GM12878 (cell line): ENCODE measurements around the gene COX5A. TPM values are rescaled to one million over a fixed set of nuclear protein-coding genes. Genes with fewer than 3 reads are reported as not detected.
A peak's percentile ranks its signal among the peaks of the same experiment; 100 is the strongest.

Experiments
- ATF2 ChIP-seq: IDR thresholded peaks from 2 replicates; pipeline ENCODE4 v1.6.1; 2012; ENCODE audit warnings: low read length, inconsistent platforms
- ATF3 ChIP-seq: IDR thresholded peaks from 2 replicates; pipeline ENCODE4 v1.6.1; 2011; ENCODE audit warnings: low read depth, mild to moderate bottlenecking, low read length, moderate library complexity, borderline replicate concordance; ENCODE audit errors: extremely low read depth
- BHLHE40 ChIP-seq, 2 experiments: fragments of 450-650 bp in 1 of 2; IDR thresholded peaks; 2 replicates each; pipeline ENCODE4 v1.6.1; 2011 to 2017; ENCODE audit warnings: low read depth in 2 of 2, borderline replicate concordance in 1 of 2, improper control_type of control experiment in 1 of 2, low read length in 1 of 2, mild to moderate bottlenecking in 1 of 2
- BRCA1 ChIP-seq: IDR thresholded peaks from 2 replicates; pipeline ENCODE4 v1.6.1; 2011; ENCODE audit warnings: low read depth, low read length, improper control_type of control experiment
- CTCF ChIP-seq, 3 experiments: IDR thresholded peaks in 2 of 3; conservative IDR thresholded peaks in 1 of 3; 2 replicates each; pipeline ENCODE4 v1.5.1; 2011; ENCODE audit warnings: low read depth in 3 of 3, low read length in 3 of 3, mild to moderate bottlenecking in 3 of 3, control low read depth in 2 of 3, moderate library complexity in 2 of 3, inconsistent platforms in 1 of 3, mixed read lengths in 1 of 3; ENCODE audit not compliant: control insufficient read depth in 2 of 3, insufficient read depth in 1 of 3; ENCODE audit errors: extremely low read depth in 1 of 3
- HDAC6 ChIP-seq: fragments of 200-600 bp; sonication (generic); IDR thresholded peaks from one replicate; pipeline ENCODE4 v1.8.0; 2017; ENCODE audit warnings: antibody characterized with exemption; ENCODE audit not compliant: unreplicated experiment
- HDGF ChIP-seq: fragments of 450-650 bp; IDR thresholded peaks from 2 replicates; pipeline ENCODE4 v1.6.1; 2016; ENCODE audit warnings: antibody characterized with exemption
- IKZF1 ChIP-seq: fragments of 450-650 bp; conservative IDR thresholded peaks from 2 replicates; pipeline ENCODE4 v1.6.1; 2017; ENCODE audit warnings: antibody characterized with exemption, mild to moderate bottlenecking
- LARP7 ChIP-seq: fragments of 450-650 bp; IDR thresholded peaks from 2 replicates; pipeline ENCODE4 v1.6.1; 2017; ENCODE audit warnings: mild to moderate bottlenecking
- MYB ChIP-seq: fragments of 150-350 bp; IDR thresholded peaks from 2 replicates; pipeline ENCODE4 v1.6.1; 2014; ENCODE audit warnings: mild to moderate bottlenecking, low read depth, low read length, borderline replicate concordance
- MYC ChIP-seq: IDR thresholded peaks from 2 replicates; pipeline ENCODE4 v1.6.1; 2011; ENCODE audit warnings: mild to moderate bottlenecking, low read length, moderate library complexity, inconsistent platforms; ENCODE audit not compliant: insufficient read depth, insufficient replicate concordance, insufficient read length, severe bottlenecking
- NR2C1 ChIP-seq: fragments of 450-650 bp; IDR thresholded peaks from 2 replicates; pipeline ENCODE4 v1.6.1; 2017; ENCODE audit warnings: antibody characterized with exemption, mild to moderate bottlenecking, moderate library complexity
- SMC3 ChIP-seq: IDR thresholded peaks from 2 replicates; pipeline ENCODE4 v1.6.1; 2011; ENCODE audit warnings: low read length, improper control_type of control experiment, borderline replicate concordance
- STAT3 ChIP-seq: IDR thresholded peaks from 2 replicates; pipeline ENCODE4 v1.6.1; 2011; ENCODE audit warnings: low read depth, low read length, improper control_type of control experiment
- TCF12 ChIP-seq: IDR thresholded peaks from 2 replicates; pipeline ENCODE4 v1.6.1; 2011; ENCODE audit warnings: low read depth, mild to moderate bottlenecking, low read length
- TCF3 ChIP-seq: IDR thresholded peaks from 2 replicates; pipeline ENCODE4 v1.6.1; 2012; ENCODE audit warnings: low read depth, mild to moderate bottlenecking, low read length, borderline replicate concordance; ENCODE audit not compliant: insufficient read depth
- ZNF217 ChIP-seq: fragments of 450-650 bp; IDR thresholded peaks from 2 replicates; pipeline ENCODE4 v1.6.1; 2017; ENCODE audit warnings: antibody characterized with exemption, mild to moderate bottlenecking
- ZNF687 ChIP-seq: fragments of 450-650 bp; IDR thresholded peaks from 2 replicates; pipeline ENCODE4 v1.6.1; 2017; ENCODE audit warnings: mild to moderate bottlenecking, moderate library complexity
- ZSCAN29 ChIP-seq: fragments of 450-650 bp; IDR thresholded peaks from 2 replicates; pipeline ENCODE4 v1.6.1; 2017; ENCODE audit warnings: mild to moderate bottlenecking, moderate library complexity
- ZZZ3 ChIP-seq: IDR thresholded peaks from 2 replicates; pipeline ENCODE4 v1.6.1; 2011; ENCODE audit warnings: low read depth; ENCODE audit not compliant: control insufficient read depth, insufficient read length
- polyA plus RNA-seq, 11 experiments: library from polyadenylated mRNA; depleted of rRNA in 4 of 11; unstranded in 6 of 11; stranded (reverse) in 5 of 11; fragments of >200 nt; fragmentation: Nextera tagmentation in 4 of 11; fragmentation: Illumina TruSeq in 1 of 11; extraction: Ambion mirVana in 4 of 11; extraction: Trizol in 1 of 11; gene quantifications; 1 replicate in 1 of 11; 2 replicates in 10 of 11; pipeline versions ENCODE4 v1.2.1 to v1.2.3, GENCODE V29; 2011 to 2016; ENCODE audit warnings: inconsistent platforms in 2 of 11, missing spikeins in 2 of 11, low read depth in 1 of 11
- total RNA-seq, 4 experiments: library from RNA; depleted of rRNA in 3 of 4; stranded (reverse); fragments of >200 nt in 3 of 4; fragmentation: Illumina TruSeq in 1 of 4; extraction: Trizol in 1 of 4; gene quantifications; 2 replicates each; pipeline versions ENCODE4 v1.2.1 to v1.2.3, GENCODE V29; 2013 to 2021

COX5A gene
- total and polyA plus RNA-seq, 10 of the 15 experiments (the other 5 are each of a cell fraction or from before 2014, with no cell fraction given): 84.5 to 1,218 (median 392) TPM

- TF ChIP-seq MYC: peak; percentile 93
- TF ChIP-seq ZSCAN29: no peak
- no peak for TF ChIP-seq BRCA1
- peak; percentile 94 for TF ChIP-seq LARP7
- no peak for TF ChIP-seq HDGF
- TF ChIP-seq ATF2: no peak
- TF ChIP-seq ZNF687: peak; percentile 91
- TF ChIP-seq ZZZ3: no peak
- TF ChIP-seq IKZF1: peak; percentile 77
- peak; percentile 58; the same call in 1 of the 2 replicates for TF ChIP-seq ZNF217
- TF ChIP-seq NR2C1: no peak
- peak; percentile 89 for TF ChIP-seq HDAC6
- no peak; the same call in 1 of the 2 replicates for TF ChIP-seq TCF12
- TF ChIP-seq TCF3: 0 out of 2 replicates have a peak, but pooled peaks have one; percentile 12
- no peak for TF ChIP-seq MYB
- peak; percentile 93 to 98 for TF ChIP-seq BHLHE40 (IDR thresholded peaks at IDR 0.05; ENCODE audit: borderline replicate concordance in 1 of 2, low read depth in 2 of 2, low read length in 1 of 2)
- peak; percentile 39 to 50 (median 43); a peak in 5 of 6 replicates for TF ChIP-seq CTCF (IDR thresholded peaks at IDR 0.05 in 2 of 3, conservative IDR thresholded peaks at IDR 0.05 in 1 of 3; ENCODE audit: control insufficient read depth in 2 of 3, extremely low read depth in 1 of 3, insufficient read depth in 1 of 3, low read depth in 3 of 3, low read length in 3 of 3)
- TF ChIP-seq STAT3: no peak
- peak; percentile 65; the same call in 1 of the 2 replicates for TF ChIP-seq ATF3
- peak; percentile 24; the same call in 1 of the 2 replicates for TF ChIP-seq SMC3
- TF ChIP-seq, all 136 proteins: peak for 21
These were observed 18.1 kb upstream of the COX5A start (continued) for GRCh38 chr15:74955796-74956647.
